Activated CD4-positive, CD25-positive, alpha-beta regulatory T cell treated with anti-CD3 and anti-CD28 coated beads, Interleukin-2, amount 50 U/mL, for 16 hours (primary cell): ENCODE data around the gene KRTAP12-3.
A peak's percentile ranks its signal among the peaks of the same experiment; 100 is the strongest.
"Not testable (repeated sequence)": the region's sequence is repeated elsewhere in the genome, so short reads cannot be mapped to it uniquely, and the experiment has no call there.

Experiments used
- DNase-seq: peaks from one replicate; pipeline ENCODE4 v3.0.0-alpha.2; 2020; ENCODE audit warnings: low read depth, low spot score

KRTAP12-3 gene

GRCh38 chr21:44657635-44658540, at the start of gene KRTAP12-3:
KRTAP12-3 (plus strand) TSS chr21:44657932; CDS start chr21:44657980, 48 bp downstream.
- no peak for DNase-seq

- no peak for DNase-seq
These were observed 48.5 kb upstream of the KRTAP12-3 start for GRCh38 chr21:44609193-44609592.

GRCh38 chr21:44610157-44610843, 47.4 kb upstream of the KRTAP12-3 start:
- DNase-seq = not testable (repeated sequence)

- DNase-seq = no peak
These were observed 46.2 kb upstream of the KRTAP12-3 start for GRCh38 chr21:44611551-44611950.

GRCh38 chr21:44612029-44612486, 45.7 kb upstream of the KRTAP12-3 start, which contains the start of gene KRTAP10-8:
KRTAP10-8 (plus strand) TSS chr21:44612079; CDS start chr21:44612101, 22 bp downstream.
- no peak for DNase-seq

- no peak for DNase-seq
These were observed 45.0 kb upstream of the KRTAP12-3 start for GRCh38 chr21:44612669-44613229.

GRCh38 chr21:44613386-44614155, 44.2 kb upstream of the KRTAP12-3 start:
- DNase-seq = no peak

- no peak for DNase-seq
These were observed 43.5 kb upstream of the KRTAP12-3 start for GRCh38 chr21:44614161-44614631.

- DNase-seq = no peak
These were observed 42.8 kb upstream of the KRTAP12-3 start for GRCh38 chr21:44614961-44615391.

GRCh38 chr21:44615466-44615865, 42.3 kb upstream of the KRTAP12-3 start:
- DNase-seq = no peak

- no peak for DNase-seq
These were observed 41.7 kb upstream of the KRTAP12-3 start for GRCh38 chr21:44615911-44616590.

GRCh38 chr21:44616591-44616926, 41.2 kb upstream of the KRTAP12-3 start:
- DNase-seq = no peak

- DNase-seq = no peak
These were observed 40.6 kb upstream of the KRTAP12-3 start for GRCh38 chr21:44617071-44617501.

GRCh38 chr21:44618504-44618903, 39.2 kb upstream of the KRTAP12-3 start:
- DNase-seq = no peak

GRCh38 chr21:44618909-44619308, 38.8 kb upstream of the KRTAP12-3 start:
- DNase-seq = peak; percentile 50

- no peak for DNase-seq
These were observed 37.8 kb upstream of the KRTAP12-3 start for GRCh38 chr21:44619886-44620285.

- no peak for DNase-seq
These were observed 34.2 kb upstream of the KRTAP12-3 start for GRCh38 chr21:44623575-44623974.

- DNase-seq = no peak
These were observed 32.0 kb upstream of the KRTAP12-3 start for GRCh38 chr21:44625756-44626155.

- no peak for DNase-seq
These were observed 31.5 kb upstream of the KRTAP12-3 start for GRCh38 chr21:44626262-44626661.

GRCh38 chr21:44626673-44627143, 31.0 kb upstream of the KRTAP12-3 start, which contains the start of gene KRTAP10-9:
KRTAP10-9 (plus strand) TSS chr21:44627093; CDS start chr21:44627172, 79 bp downstream.
- DNase-seq = no peak
